ENCODE results near the gene GPR75.

Gene GPR75

DNA sequence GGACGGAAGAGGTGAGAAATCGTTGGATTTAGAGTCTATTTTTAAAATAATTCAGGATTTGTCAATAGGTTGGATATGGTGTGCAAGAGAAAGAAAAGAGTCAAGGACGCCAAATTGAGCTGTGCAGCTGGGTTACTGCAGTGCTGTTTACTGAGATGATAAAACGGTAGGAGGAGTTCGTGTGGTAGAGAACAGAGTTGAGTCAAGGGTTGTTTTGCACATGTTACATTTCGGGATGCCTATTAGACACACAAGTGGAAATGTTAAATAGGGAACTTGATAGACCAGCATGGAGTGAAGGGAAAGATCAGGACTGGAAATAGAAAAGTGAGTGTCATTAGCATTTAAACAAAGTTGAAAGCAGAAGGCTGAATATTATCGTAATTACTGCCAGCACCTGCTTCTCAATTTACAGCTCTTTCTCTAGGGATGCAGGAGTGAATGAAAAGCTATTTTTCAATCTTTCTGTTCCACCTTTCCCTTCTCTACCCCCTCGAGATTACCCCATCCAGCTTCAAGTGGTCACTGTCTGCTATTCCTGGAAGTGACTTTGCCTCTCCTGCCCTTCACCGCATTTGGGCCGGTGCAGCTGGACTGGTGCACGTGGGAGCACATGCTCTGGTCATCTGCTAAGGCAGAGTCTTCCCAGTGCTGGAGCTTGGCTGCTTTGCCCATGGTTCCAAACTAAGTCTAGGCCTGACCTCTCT is 30.3 kb downstream of the GPR75 start:
- H4K20me1 ChIP-seq (ENCODE audit: low read depth, low read length): no peaks in the 10 kb centered on the region
- H3K9me3 ChIP-seq (ENCODE audit: insufficient read depth, low read length): no peaks in the 10 kb centered on the region
- H3K4me2 ChIP-seq (ENCODE audit: low read depth, low read length, poor library complexity, severe bottlenecking): no peak overlapping the region
- no peak overlapping the region for H3K4me3 ChIP-seq (ENCODE audit: insufficient read depth, low read length, poor library complexity, severe bottlenecking)
- no peak overlapping the region for H2AFZ ChIP-seq (ENCODE audit: low read depth, low read length, severe bottlenecking)
- TF ChIP-seq, protein P1, sequence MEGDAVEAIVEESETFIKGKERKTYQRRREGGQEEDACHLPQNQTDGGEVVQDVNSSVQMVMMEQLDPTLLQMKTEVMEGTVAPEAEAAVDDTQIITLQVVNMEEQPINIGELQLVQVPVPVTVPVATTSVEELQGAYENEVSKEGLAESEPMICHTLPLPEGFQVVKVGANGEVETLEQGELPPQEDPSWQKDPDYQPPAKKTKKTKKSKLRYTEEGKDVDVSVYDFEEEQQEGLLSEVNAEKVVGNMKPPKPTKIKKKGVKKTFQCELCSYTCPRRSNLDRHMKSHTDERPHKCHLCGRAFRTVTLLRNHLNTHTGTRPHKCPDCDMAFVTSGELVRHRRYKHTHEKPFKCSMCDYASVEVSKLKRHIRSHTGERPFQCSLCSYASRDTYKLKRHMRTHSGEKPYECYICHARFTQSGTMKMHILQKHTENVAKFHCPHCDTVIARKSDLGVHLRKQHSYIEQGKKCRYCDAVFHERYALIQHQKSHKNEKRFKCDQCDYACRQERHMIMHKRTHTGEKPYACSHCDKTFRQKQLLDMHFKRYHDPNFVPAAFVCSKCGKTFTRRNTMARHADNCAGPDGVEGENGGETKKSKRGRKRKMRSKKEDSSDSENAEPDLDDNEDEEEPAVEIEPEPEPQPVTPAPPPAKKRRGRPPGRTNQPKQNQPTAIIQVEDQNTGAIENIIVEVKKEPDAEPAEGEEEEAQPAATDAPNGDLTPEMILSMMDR (IDR thresholded peaks at IDR 0.05; ENCODE audit: insufficient read depth, low read length, poor library complexity, severe bottlenecking): no peak
- no peak for TF ChIP-seq EZH2phosphoT487 (conservative IDR thresholded peaks at IDR 0.05; ENCODE audit: low read length)
- no peaks in the 10 kb centered on the region for H3K9me2 ChIP-seq (replicated peaks; ENCODE audit: insufficient read depth, low read length)
- no peaks in the 10 kb centered on the region for H3K27me3 ChIP-seq (ENCODE audit: low read length)
- no peaks in the 10 kb centered on the region for H3K79me2 ChIP-seq (ENCODE audit: insufficient read depth, low read length)
- no peak overlapping the region for H3K27ac ChIP-seq (ENCODE audit: low read depth, low read length)
- no peaks in the 10 kb centered on the region for H3K36me3 ChIP-seq (ENCODE audit: low read length)
- no peak overlapping the region for H3K9ac ChIP-seq (ENCODE audit: low read length)
- H3F3A ChIP-seq (ENCODE audit: insufficient read depth): no peaks in the 10 kb centered on the region

DNA sequence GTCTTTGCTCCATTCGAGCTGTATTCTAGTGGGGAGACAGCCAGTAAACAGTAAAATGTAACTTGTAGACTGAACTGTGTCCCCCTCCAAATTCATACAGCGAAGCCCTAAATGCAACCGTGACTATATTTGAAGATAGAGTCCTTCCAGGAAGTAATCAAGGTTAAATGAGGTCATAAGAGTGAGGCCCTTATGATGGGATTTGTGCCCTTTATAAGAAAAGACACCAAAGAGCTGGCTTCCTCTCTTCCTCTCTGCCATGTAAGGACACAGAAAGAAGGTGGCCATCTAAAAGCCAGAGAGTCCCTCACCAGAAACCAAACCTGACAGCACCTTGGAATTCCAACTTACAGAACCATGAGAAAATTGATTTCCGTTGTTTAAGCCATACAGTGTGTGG is 31.4 kb downstream of the GPR75 start:
- Histone ChIP-seq H3K9me3 (ENCODE audit: insufficient read depth, low read length) (no peaks in the 10 kb centered on the region), H3K9ac (ENCODE audit: low read length) (no peak overlapping the region)
- TF ChIP-seq EZH2phosphoT487 (conservative IDR thresholded peaks at IDR 0.05; ENCODE audit: low read length): no peak
- TF ChIP-seq, protein P1 (IDR thresholded peaks at IDR 0.05; ENCODE audit: insufficient read depth, low read length, poor library complexity, severe bottlenecking): no peak

DNA sequence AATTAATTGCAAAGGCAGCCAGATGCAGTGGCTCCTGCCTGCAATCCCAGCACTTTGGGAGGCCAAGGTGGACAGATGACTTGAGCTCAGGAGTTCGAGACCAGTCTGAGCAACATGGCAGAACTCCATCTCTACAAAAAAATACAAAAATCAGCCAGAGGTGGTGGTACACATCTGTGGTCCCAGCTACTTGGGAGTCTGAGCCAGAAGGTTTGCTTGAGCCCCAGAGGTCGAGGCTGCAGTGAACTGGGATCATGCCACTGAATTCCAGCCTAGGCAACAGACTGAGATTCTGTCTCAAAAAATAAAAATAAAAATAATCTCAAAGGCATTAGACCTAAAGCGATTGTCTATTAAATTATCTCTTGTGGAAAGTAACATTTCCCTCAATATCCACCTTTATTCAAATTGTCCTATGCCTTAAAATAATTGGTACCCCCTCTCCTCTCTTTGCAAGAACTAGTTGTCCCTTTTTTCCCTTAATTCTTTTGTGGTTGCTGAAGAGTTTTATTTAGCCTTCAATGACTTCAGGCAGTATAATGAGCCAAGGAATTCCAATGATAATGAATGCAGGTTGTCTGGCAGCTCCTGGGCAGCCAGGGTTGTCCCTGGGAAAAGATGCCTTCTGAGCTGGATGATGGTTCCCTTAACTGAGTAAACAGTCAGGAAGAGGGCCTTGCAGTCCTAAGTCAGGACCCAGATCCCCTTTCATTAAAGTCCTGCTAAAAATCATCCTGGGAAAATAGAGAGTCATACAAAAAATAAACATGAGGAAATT is 32.2 kb downstream of the GPR75 start:
- no peaks in the 10 kb centered on the region for H4K20me1 ChIP-seq (ENCODE audit: low read depth, low read length)
- H3K4me2 ChIP-seq (ENCODE audit: low read depth, low read length, poor library complexity, severe bottlenecking): no peak overlapping the region
- no peak overlapping the region for H2AFZ ChIP-seq (ENCODE audit: low read depth, low read length, severe bottlenecking)
- H3K9me3 ChIP-seq (ENCODE audit: insufficient read depth, low read length): no peaks in the 10 kb centered on the region
- H3K4me3 ChIP-seq (ENCODE audit: insufficient read depth, low read length, poor library complexity, severe bottlenecking): no peak overlapping the region
- TF ChIP-seq, protein P1 (IDR thresholded peaks at IDR 0.05; ENCODE audit: insufficient read depth, low read length, poor library complexity, severe bottlenecking): no peak
- TF ChIP-seq EZH2phosphoT487 (conservative IDR thresholded peaks at IDR 0.05; ENCODE audit: low read length): no peak
- no peaks in the 10 kb centered on the region for H3K9me2 ChIP-seq (replicated peaks; ENCODE audit: insufficient read depth, low read length)
- no peaks in the 10 kb centered on the region for H3K36me3 ChIP-seq (ENCODE audit: low read length)
- no peak overlapping the region for H3K9ac ChIP-seq (ENCODE audit: low read length)
- no peaks in the 10 kb centered on the region for H3K79me2 ChIP-seq (ENCODE audit: insufficient read depth, low read length)
- no peaks in the 10 kb centered on the region for H3F3A ChIP-seq (ENCODE audit: insufficient read depth)
- H3K27ac ChIP-seq (ENCODE audit: low read depth, low read length): no peak overlapping the region
- no peaks in the 10 kb centered on the region for H3K27me3 ChIP-seq (ENCODE audit: low read length)

More for the DNA sequence above, 31.4 kb downstream of the GPR75 start:
- H4K20me1 ChIP-seq (ENCODE audit: low read depth, low read length): no peaks in the 10 kb centered on the region
- H3K27me3 ChIP-seq (ENCODE audit: low read length): no peaks in the 10 kb centered on the region
- H2AFZ ChIP-seq (ENCODE audit: low read depth, low read length, severe bottlenecking): no peak overlapping the region
- H3K79me2 ChIP-seq (ENCODE audit: insufficient read depth, low read length): no peaks in the 10 kb centered on the region
- H3K9me2 ChIP-seq (replicated peaks; ENCODE audit: insufficient read depth, low read length): no peaks in the 10 kb centered on the region
- no peaks in the 10 kb centered on the region for H3F3A ChIP-seq (ENCODE audit: insufficient read depth)
- no peak overlapping the region for H3K4me3 ChIP-seq (ENCODE audit: insufficient read depth, low read length, poor library complexity, severe bottlenecking)
- H3K27ac ChIP-seq (ENCODE audit: low read depth, low read length): no peak overlapping the region
- H3K36me3 ChIP-seq (ENCODE audit: low read length): no peaks in the 10 kb centered on the region
- no peak overlapping the region for H3K4me2 ChIP-seq (ENCODE audit: low read depth, low read length, poor library complexity, severe bottlenecking)

Measured in SU-DHL-6 (cell line).